WTC11 (cell line): ENCODE results near the gene GPR132. TPM values are rescaled to one million over a fixed set of nuclear protein-coding genes. Genes with fewer than 3 reads are reported as not detected.
"Not testable (repeated sequence)": the region's sequence is repeated elsewhere in the genome, so short reads cannot be mapped to it uniquely, and the experiment has no call there.

Experiments
- ATAC-seq: fragments of 200-7000 bp; cut with Tn5 transposase; 2 replicates; pipeline ENCODE4 v1.10.0; 2021; ENCODE audit warnings: mild to moderate bottlenecking, moderate library complexity
- CTCF ChIA-PET: fragments of 300-600 bp; sonication (Branson Sonifier 250); formaldehyde crosslinking; loops from one replicate; lab custom pipeline; 2021; ENCODE audit warnings: antibody characterized with exemption; lab: Charles Lee
- POLR2A ChIA-PET: fragments of 350-600 bp; sonication (Branson Sonifier 250); formaldehyde crosslinking; loops from one replicate; lab custom pipeline; 2021; ENCODE audit warnings: antibody characterized with exemption; lab: Charles Lee
- DNase-seq: peaks from one replicate; pipeline ENCODE4 v3.0.0; 2021; ENCODE audit warnings: low spot score
- H3K27ac Mint-ChIP-seq: 2 replicates; pipeline ENCODE4 v1.8.0; 2021; ENCODE audit warnings: mixed read lengths
- H3K27me3 Mint-ChIP-seq: 2 replicates; pipeline ENCODE4 v1.8.0; 2021; ENCODE audit warnings: low read depth, mild to moderate bottlenecking, moderate library complexity, mixed read lengths
- H3K36me3 Mint-ChIP-seq: 2 replicates; pipeline ENCODE4 v1.8.0; 2021; ENCODE audit warnings: mixed read lengths
- H3K4me1 Mint-ChIP-seq: 2 replicates; pipeline ENCODE4 v1.8.0; 2022; ENCODE audit warnings: mixed read lengths
- H3K4me3 Mint-ChIP-seq: 2 replicates; pipeline ENCODE4 v1.8.0; 2021; ENCODE audit warnings: mild to moderate bottlenecking, moderate library complexity, mixed read lengths
- H3K9me3 Mint-ChIP-seq: 2 replicates; pipeline ENCODE4 v1.8.0; 2021; ENCODE audit warnings: mixed read lengths
- E2F4 ChIP-seq: sonication (generic); formaldehyde crosslinking; IDR thresholded peaks from 2 replicates; pipeline ENCODE4 v1.8.1; 2022; ENCODE audit warnings: low read depth, mild to moderate bottlenecking, moderate library complexity, missing genetic modification reagents, borderline replicate concordance
- EMX1 ChIP-seq: fragments of 250-450 bp; sonication (Bioruptor Pico); IDR thresholded peaks from 2 replicates; pipeline ENCODE4 v1.8.0; 2021; ENCODE audit warnings: mild to moderate bottlenecking
- ERG ChIP-seq: fragments of 250-450 bp; sonication (Bioruptor Pico); IDR thresholded peaks from 2 replicates; pipeline ENCODE4 v1.8.0; 2021; ENCODE audit warnings: mild to moderate bottlenecking
- FOXP1 ChIP-seq: sonication (generic); formaldehyde crosslinking; IDR thresholded peaks from 2 replicates; pipeline ENCODE4 v1.8.0; 2022; ENCODE audit warnings: missing genetic modification reagents, mild to moderate bottlenecking, moderate library complexity, borderline replicate concordance
- GABPB1 ChIP-seq: sonication (generic); formaldehyde crosslinking; IDR thresholded peaks from 2 replicates; pipeline ENCODE4 v1.8.1; 2023; ENCODE audit warnings: mild to moderate bottlenecking, missing genetic modification reagents
- KAT7 ChIP-seq: sonication (generic); formaldehyde crosslinking; IDR thresholded peaks from 2 replicates; pipeline ENCODE4 v1.8.1; 2023; ENCODE audit warnings: missing genetic modification reagents, mild to moderate bottlenecking, borderline replicate concordance
- NFYB ChIP-seq: sonication (generic); formaldehyde crosslinking; conservative IDR thresholded peaks from 2 replicates; pipeline ENCODE4 v1.8.0; 2022; ENCODE audit warnings: low read depth, missing genetic modification reagents
- RELA ChIP-seq: sonication (generic); formaldehyde crosslinking; IDR thresholded peaks from 2 replicates; pipeline ENCODE4 v1.8.1; 2022; ENCODE audit warnings: missing genetic modification reagents, mild to moderate bottlenecking, borderline replicate concordance
- SOX15 ChIP-seq: fragments of 250-450 bp; sonication (Bioruptor Pico); IDR thresholded peaks from 2 replicates; pipeline ENCODE4 v1.9.0; 2021; ENCODE audit warnings: mild to moderate bottlenecking
- USF2 ChIP-seq: sonication (generic); formaldehyde crosslinking; IDR thresholded peaks from 2 replicates; pipeline ENCODE4 v1.8.1; 2023; ENCODE audit warnings: mild to moderate bottlenecking, missing genetic modification reagents, moderate library complexity
- ZMAT4 ChIP-seq: fragments of 250-450 bp; sonication (Bioruptor Pico); IDR thresholded peaks from 2 replicates; pipeline ENCODE4 v1.9.0; 2021; ENCODE audit warnings: mild to moderate bottlenecking
- ZNF425 ChIP-seq: fragments of 250-450 bp; sonication (Bioruptor Pico); conservative IDR thresholded peaks from 2 replicates; pipeline ENCODE4 v1.9.0; 2021; ENCODE audit warnings: mild to moderate bottlenecking
- total RNA-seq: library from RNA; stranded (reverse); gene quantifications from 3 replicates; pipeline ENCODE4 v1.2.3, GENCODE V29; 2021

The GPR132 gene
- total RNA-seq, 1 experiment from 2014 or later: 0.13 TPM

- Mint-ChIP-seq H3K27ac (no peak overlapping the region), H3K27me3 (peaks cover 20% of the 10 kb centered on the region), H3K4me3 (no peak overlapping the region), H3K36me3 (no peaks in the 10 kb centered on the region), H3K4me1 (peaks cover 4% of the 10 kb centered on the region; the same call in 1 of the 2 replicates), H3K9me3 (no peaks in the 10 kb centered on the region)
- POLR2A ChIA-PET: no interaction called here
- TF ChIP-seq ZMAT4 (CRISPR knock-in tag) (no peak), RELA (no peak), NFYB (CRISPR knock-in tag) (no peak), ERG (CRISPR knock-in tag) (no peak), EMX1 (CRISPR knock-in tag) (no peak), FOXP1 (CRISPR knock-in tag) (no peak), USF2 (CRISPR knock-in tag) (no peak), KAT7 (CRISPR knock-in tag) (no peak), ZNF425 (CRISPR knock-in tag) (no peak), SOX15 (CRISPR knock-in tag) (no peak)
- ATAC-seq (no peak), DNase-seq (no peak)
- CTCF ChIA-PET: interaction anchor here (0.6 to 5.1 kb wide), 5 partner anchors 29 to 73 kb away, joined by 3 to 39 read pairs (median 4); no protein-coding TSS in a partner anchor
Observed at GRCh38 chr14:105041841-105042765, 23.1 kb downstream of the GPR132 start.

- no peak for ATAC-seq
- peaks cover 24% of the 10 kb centered on the region for H3K27me3 Mint-ChIP-seq
- ChIA-PET POLR2A (no interaction called here), CTCF (no interaction called here)
- peaks cover 4% of the 10 kb centered on the region; the same call in 1 of the 2 replicates for H3K4me1 Mint-ChIP-seq
- DNase-seq: no peak
- H3K27ac Mint-ChIP-seq: no peak overlapping the region
- no peaks in the 10 kb centered on the region for H3K36me3 Mint-ChIP-seq
- H3K4me3 Mint-ChIP-seq: no peak overlapping the region
- TF ChIP-seq ZMAT4 (CRISPR knock-in tag): no peak
- TF ChIP-seq GABPB1 (CRISPR knock-in tag): 0 out of 2 replicates have a peak, but pooled peaks have one; percentile 29
- no peak for TF ChIP-seq E2F4
- TF ChIP-seq SOX15 (CRISPR knock-in tag): no peak
- TF ChIP-seq KAT7 (CRISPR knock-in tag): no peak
- H3K9me3 Mint-ChIP-seq: no peaks in the 10 kb centered on the region
Observed at GRCh38 chr14:105039458-105040205, 25.6 kb downstream of the GPR132 start.

- H3K27me3 Mint-ChIP-seq: peaks cover 47% of the 10 kb centered on the region
- DNase-seq, H3K9me3 Mint-ChIP-seq, H3K36me3 Mint-ChIP-seq, CTCF ChIA-PET, ATAC-seq, H3K27ac Mint-ChIP-seq, H3K4me3 Mint-ChIP-seq: not testable (repeated sequence)
- POLR2A ChIA-PET: interaction anchor here (0.6 kb wide), 1 partner anchor 32 kb away, joined by 3 read pairs; no protein-coding TSS in a partner anchor
- peaks cover 18% of the 10 kb centered on the region for H3K4me1 Mint-ChIP-seq
Observed at GRCh38 chr14:105035616-105036015, 29.6 kb downstream of the GPR132 start.
